Measurements from ENCODE around the gene GBGT1. TPM values are rescaled to one million over a fixed set of nuclear protein-coding genes. Genes with fewer than 3 reads are reported as not detected.

The GBGT1 gene
- total RNA-seq, 4 donors from 2014 or later, result 0.15 to 10.3 (median 5.6) TPM

GRCh38 chr9:133194597-133194996 lies 30.9 kb upstream of the GBGT1 start:
- in situ Hi-C loops (cut with MboI; ENCODE audit: low sequenced_read_pairs in 4 of 4) (loop anchor here in 1 of 4 donors (25.0 kb wide), 1 partner anchor 293 kb away; the partner anchor contains the start of gene SLC2A6), intact Hi-C loops (cut with DNase I; ENCODE audit: low total_unique reads) (no loop called here)
- no peak overlapping the region for H3K4me3 ChIP-seq
- peaks cover 0 to 7% (median 0%) of the 10 kb centered on the region in 3 donors for H3K9me3 ChIP-seq
- H3K27ac ChIP-seq, result no peak overlapping the region
- H3K36me3 ChIP-seq, result no peaks in the 10 kb centered on the region
- H3K27me3 ChIP-seq, result peaks cover 4 to 29% (median 15%) of the 10 kb centered on the region in 3 donors
- H3K4me1 ChIP-seq, result no peaks in the 10 kb centered on the region
- ATAC-seq, result no peak
- TF ChIP-seq, protein P1, sequence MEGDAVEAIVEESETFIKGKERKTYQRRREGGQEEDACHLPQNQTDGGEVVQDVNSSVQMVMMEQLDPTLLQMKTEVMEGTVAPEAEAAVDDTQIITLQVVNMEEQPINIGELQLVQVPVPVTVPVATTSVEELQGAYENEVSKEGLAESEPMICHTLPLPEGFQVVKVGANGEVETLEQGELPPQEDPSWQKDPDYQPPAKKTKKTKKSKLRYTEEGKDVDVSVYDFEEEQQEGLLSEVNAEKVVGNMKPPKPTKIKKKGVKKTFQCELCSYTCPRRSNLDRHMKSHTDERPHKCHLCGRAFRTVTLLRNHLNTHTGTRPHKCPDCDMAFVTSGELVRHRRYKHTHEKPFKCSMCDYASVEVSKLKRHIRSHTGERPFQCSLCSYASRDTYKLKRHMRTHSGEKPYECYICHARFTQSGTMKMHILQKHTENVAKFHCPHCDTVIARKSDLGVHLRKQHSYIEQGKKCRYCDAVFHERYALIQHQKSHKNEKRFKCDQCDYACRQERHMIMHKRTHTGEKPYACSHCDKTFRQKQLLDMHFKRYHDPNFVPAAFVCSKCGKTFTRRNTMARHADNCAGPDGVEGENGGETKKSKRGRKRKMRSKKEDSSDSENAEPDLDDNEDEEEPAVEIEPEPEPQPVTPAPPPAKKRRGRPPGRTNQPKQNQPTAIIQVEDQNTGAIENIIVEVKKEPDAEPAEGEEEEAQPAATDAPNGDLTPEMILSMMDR (IDR thresholded peaks at IDR 0.05 in 4 of 5, conservative IDR thresholded peaks at IDR 0.05 in 1 of 5), result no peak
- no peak for TF ChIP-seq POLR2A (IDR thresholded peaks at IDR 0.05)
- no peak for DNase-seq

- ATAC-seq, result no peak
- H3K27me3 ChIP-seq, result peaks cover 4 to 23% (median 17%) of the 10 kb centered on the region in 3 donors
- in situ Hi-C loops (cut with MboI; ENCODE audit: low sequenced_read_pairs in 4 of 4) (loop anchor here in 1 of 4 donors (25.0 kb wide), 1 partner anchor 295 kb away; the partner anchor contains the start of gene SLC2A6), intact Hi-C loops (cut with DNase I; ENCODE audit: low total_unique reads) (no loop called here)
- no peak overlapping the region for H3K27ac ChIP-seq
- H3K9me3 ChIP-seq, result peaks cover 0 to 7% (median 0%) of the 10 kb centered on the region in 3 donors
- H3K4me3 ChIP-seq, result no peak overlapping the region
- DNase-seq, result no peak
- TF ChIP-seq, protein P1 (IDR thresholded peaks at IDR 0.05 in 4 of 5, conservative IDR thresholded peaks at IDR 0.05 in 1 of 5), result no peak
- no peak for TF ChIP-seq POLR2A (IDR thresholded peaks at IDR 0.05)
- H3K36me3 ChIP-seq, result no peaks in the 10 kb centered on the region
- no peaks in the 10 kb centered on the region for H3K4me1 ChIP-seq
These were observed 28.3 kb upstream of the GBGT1 start for GRCh38 chr9:133191989-133192388.

DNA sequence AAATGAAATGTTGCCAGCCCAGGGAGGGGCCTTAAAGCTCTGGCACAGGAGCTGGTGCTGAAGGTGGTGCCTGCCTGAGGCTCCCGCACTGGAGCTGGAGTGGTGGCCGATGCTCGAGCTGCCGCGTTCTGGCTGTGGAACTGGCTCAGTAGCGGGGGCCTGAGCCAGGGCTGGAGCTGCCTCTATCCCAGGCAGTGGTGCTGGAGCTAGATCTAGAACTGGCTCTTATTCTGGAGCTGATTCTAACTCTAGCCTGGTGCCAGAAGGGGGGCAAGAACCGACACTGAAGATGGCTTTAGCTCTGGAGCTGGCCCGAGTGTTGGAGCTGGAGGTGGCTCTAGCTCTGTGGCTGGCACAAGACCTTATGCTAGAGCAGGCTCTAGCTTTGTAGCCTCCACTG lies 26.1 kb upstream of the GBGT1 start:
- H3K27me3 ChIP-seq, result peaks cover 4 to 13% (median 11%) of the 10 kb centered on the region in 3 donors
- in situ Hi-C loops (cut with MboI; ENCODE audit: low sequenced_read_pairs in 4 of 4), result loop anchor here in 3 of 4 donors (10.0 to 25.0 kb wide), 2 partner anchors 295 to 297 kb away; partner anchors contain the start of gene SLC2A6 (in 1 of the 3)

DNA sequence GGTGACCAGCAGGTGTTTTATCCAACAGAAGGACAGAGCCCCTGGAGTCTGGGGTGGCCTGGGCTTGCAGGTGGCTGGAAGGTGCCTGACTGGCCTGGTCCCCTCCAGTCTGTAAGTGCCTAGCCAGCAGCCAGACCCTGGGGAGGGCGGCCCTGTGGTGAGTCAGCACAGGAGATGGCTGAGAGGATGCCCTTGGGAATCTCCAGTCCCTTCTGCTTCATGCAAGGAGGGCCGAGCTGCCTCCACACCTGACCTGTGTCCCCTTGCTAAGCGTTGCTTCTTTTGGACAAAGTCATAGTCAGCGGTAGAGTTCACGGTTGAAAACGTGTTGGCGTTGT lies 25.1 kb upstream of the GBGT1 start:
- H3K27me3 ChIP-seq, result peaks cover 4 to 10% (median 7%) of the 10 kb centered on the region in 3 donors

More for the DNA sequence above, 26.1 kb upstream of the GBGT1 start:
- ATAC-seq (no peak), DNase-seq (no peak)
- no peaks in the 10 kb centered on the region for H3K4me1 ChIP-seq
- peaks cover 0 to under 1% (median 0%) of the 10 kb centered on the region in 3 donors for H3K9me3 ChIP-seq
- intact Hi-C loops (cut with DNase I; ENCODE audit: low total_unique reads), result loop anchor here (10.0 kb wide), 1 partner anchor 145 kb away; no protein-coding TSS in a partner anchor
- no peak for TF ChIP-seq POLR2A (IDR thresholded peaks at IDR 0.05)
- TF ChIP-seq, protein P1 (IDR thresholded peaks at IDR 0.05 in 4 of 5, conservative IDR thresholded peaks at IDR 0.05 in 1 of 5), result no peak
- H3K36me3 ChIP-seq, result no peaks in the 10 kb centered on the region
- no peak overlapping the region for H3K27ac ChIP-seq
- no peak overlapping the region for H3K4me3 ChIP-seq

More for the DNA sequence above, 25.1 kb upstream of the GBGT1 start:
- Histone ChIP-seq H3K9me3 (no peaks in the 10 kb centered on the region), H3K4me3 (no peak overlapping the region), H3K36me3 (no peaks in the 10 kb centered on the region), H3K27ac (no peak overlapping the region), H3K4me1 (no peaks in the 10 kb centered on the region)
- ATAC-seq (no peak), DNase-seq (no peak)
- TF ChIP-seq POLR2A (IDR thresholded peaks at IDR 0.05), result no peak
- TF ChIP-seq, protein P1 (IDR thresholded peaks at IDR 0.05 in 4 of 5, conservative IDR thresholded peaks at IDR 0.05 in 1 of 5), result no peak
- in situ Hi-C loops (cut with MboI; ENCODE audit: low sequenced_read_pairs in 4 of 4) (loop anchor here in 3 of 4 donors (10.0 to 25.0 kb wide), 2 partner anchors 296 to 298 kb away; partner anchors contain the start of gene SLC2A6 (in 1 of the 3)), intact Hi-C loops (cut with DNase I; ENCODE audit: low total_unique reads) (loop anchor here (10.0 kb wide), 1 partner anchor 144 kb away; no protein-coding TSS in a partner anchor)

Data from gastrocnemius medialis (tissue), 4 donors.